Measurements from ENCODE around the gene SPAG17.

SPAG17 gene

GRCh38 chr1:118145721-118146120, 39.3 kb downstream of the SPAG17 start:
- DNase-seq (ENCODE audit: low read depth): no peak
- TF ChIP-seq CTCF (conservative IDR thresholded peaks at IDR 0.05; ENCODE audit: control insufficient read depth, insufficient read depth, low read depth, low read length): no peak
- H3K4me3 ChIP-seq (ENCODE audit: control insufficient read depth, low read depth, low read length): no peak overlapping the region

GRCh38 chr1:118144684-118145083, 40.3 kb downstream of the SPAG17 start:
- no peak for DNase-seq (ENCODE audit: low read depth)
- TF ChIP-seq CTCF (conservative IDR thresholded peaks at IDR 0.05; ENCODE audit: control insufficient read depth, insufficient read depth, low read depth, low read length): no peak
- no peak overlapping the region for H3K4me3 ChIP-seq (ENCODE audit: control insufficient read depth, low read depth, low read length)

GRCh38 chr1:118143831-118144230, 41.2 kb downstream of the SPAG17 start:
- no peak for TF ChIP-seq CTCF (conservative IDR thresholded peaks at IDR 0.05; ENCODE audit: control insufficient read depth, insufficient read depth, low read depth, low read length)
- H3K4me3 ChIP-seq (ENCODE audit: control insufficient read depth, low read depth, low read length): no peak overlapping the region
- no peak for DNase-seq (ENCODE audit: low read depth)

- no peak for TF ChIP-seq CTCF (conservative IDR thresholded peaks at IDR 0.05; ENCODE audit: control insufficient read depth, insufficient read depth, low read depth, low read length)
- DNase-seq (ENCODE audit: low read depth): no peak
Observed at GRCh38 chr1:118143121-118143520, 41.9 kb downstream of the SPAG17 start.

GRCh38 chr1:118142546-118142945, 42.5 kb downstream of the SPAG17 start:
- no peak for DNase-seq (ENCODE audit: low read depth)
- no peak overlapping the region for H3K4me3 ChIP-seq (ENCODE audit: control insufficient read depth, low read depth, low read length)
- TF ChIP-seq CTCF (conservative IDR thresholded peaks at IDR 0.05; ENCODE audit: control insufficient read depth, insufficient read depth, low read depth, low read length): no peak

More at GRCh38 chr1:118143121-118143520, 41.9 kb downstream of the SPAG17 start:
- no peak overlapping the region for H3K4me3 ChIP-seq (ENCODE audit: control insufficient read depth, low read depth, low read length)

- no peak overlapping the region for H3K4me3 ChIP-seq (ENCODE audit: control insufficient read depth, low read depth, low read length)
- TF ChIP-seq CTCF (conservative IDR thresholded peaks at IDR 0.05; ENCODE audit: control insufficient read depth, insufficient read depth, low read depth, low read length): no peak
- DNase-seq (ENCODE audit: low read depth): no peak
Observed at GRCh38 chr1:118137900-118138299, 47.1 kb downstream of the SPAG17 start.
